Activated B cell treated with CpG ODN at 0.5 μM for 24 hours (primary cell): ENCODE results near the gene DBN1. TPM values are rescaled to one million over a fixed set of nuclear protein-coding genes. Genes with fewer than 3 reads are reported as not detected.

Source experiments
- ATAC-seq: fragments of 200-7000 bp; cut with Tn5 transposase; one replicate; pipeline ENCODE4 v1.10.0; 2021; ENCODE audit warnings: low read depth, mild to moderate bottlenecking, moderate library complexity
- CTCF ChIA-PET: fragments of 350-600 bp; sonication (Branson Sonifier 250); formaldehyde crosslinking; loops from one replicate; lab custom pipeline; 2021; ENCODE audit warnings: antibody characterized with exemption; lab: Charles Lee
- POLR2A ChIA-PET: fragments of 350-600 bp; sonication (Branson Sonifier 250); formaldehyde crosslinking; loops from one replicate; lab custom pipeline; 2021; ENCODE audit warnings: antibody characterized with exemption; lab: Charles Lee
- DNase-seq: peaks from one replicate; pipeline ENCODE4 v3.0.0; 2022
- H3K27ac Mint-ChIP-seq: one replicate; pipeline ENCODE4 v1.8.0; 2020; ENCODE audit warnings: mixed read lengths
- H3K27me3 Mint-ChIP-seq: one replicate; pipeline ENCODE4 v1.8.0; 2021; ENCODE audit warnings: mixed read lengths
- H3K36me3 Mint-ChIP-seq: one replicate; pipeline ENCODE4 v1.8.0; 2021; ENCODE audit warnings: low read depth, mixed read lengths
- H3K4me1 Mint-ChIP-seq: one replicate; pipeline ENCODE4 v1.8.0; 2021; ENCODE audit warnings: mixed read lengths
- H3K4me3 Mint-ChIP-seq: one replicate; pipeline ENCODE4 v1.8.0; 2020; ENCODE audit warnings: mild to moderate bottlenecking, mixed read lengths
- H3K9me3 Mint-ChIP-seq: one replicate; pipeline ENCODE4 v1.8.0; 2020; ENCODE audit warnings: mixed read lengths
- CTCF ChIP-seq: fragments of 200-600 bp; IDR thresholded peaks from one replicate; pipeline ENCODE4 v1.8.0; 2022; ENCODE audit warnings: antibody characterized with exemption, mild to moderate bottlenecking
- intact Hi-C: fragments of 100-400 bp; cut with micrococcal nuclease; formaldehyde crosslinking; loops from one replicate; pipeline ENCODE4 v1.15.1; 2024
- total RNA-seq: library from RNA; stranded (reverse); gene quantifications from 2 replicates; pipeline ENCODE4 v1.2.3, GENCODE V29; 2022

Gene DBN1
- total RNA-seq, 1 donor from 2014 or later = 3.9 TPM

- POLR2A ChIA-PET = interaction anchor here (0.7 to 1.4 kb wide), 2 partner anchors 23 to 27 kb away, joined by 3 read pairs; partner anchors contain the start of gene PDLIM7
- CTCF ChIA-PET = no interaction called here
- intact Hi-C loops = no loop called here
- Mint-ChIP-seq H3K4me3 (peak overlapping the region; percentile 24), H3K27me3 (peaks cover 4% of the 10 kb centered on the region), H3K4me1 (peaks cover 34% of the 10 kb centered on the region), H3K9me3 (no peaks in the 10 kb centered on the region), H3K27ac (no peak overlapping the region), H3K36me3 (no peaks in the 10 kb centered on the region)
- TF ChIP-seq CTCF = no peak
- ATAC-seq (no peak), DNase-seq (no peak)
Observed at GRCh38 chr5:177474846-177475562, 1.6 kb upstream of the DBN1 start.

GRCh38 chr5:177474002-177474476 lies 605 bp upstream of the DBN1 start:
- ATAC-seq = no peak
- Mint-ChIP-seq H3K27ac (peak overlapping the region; percentile 12), H3K27me3 (peaks cover 4% of the 10 kb centered on the region), H3K9me3 (no peaks in the 10 kb centered on the region), H3K4me1 (peaks cover 24% of the 10 kb centered on the region), H3K36me3 (no peaks in the 10 kb centered on the region), H3K4me3 (peak overlapping the region; percentile 78)
- DNase-seq = no peak
- TF ChIP-seq CTCF = no peak
- ChIA-PET CTCF (interaction anchor here (1.3 kb wide), 1 partner anchor 83 kb away, joined by 3 read pairs; no protein-coding TSS in a partner anchor), POLR2A (interaction anchor here (1.4 kb wide), 1 partner anchor 23 kb away, joined by 3 read pairs; the partner anchor contains the start of gene PDLIM7)
- intact Hi-C loops = no loop called here

- no peaks in the 10 kb centered on the region for H3K9me3 Mint-ChIP-seq
- peaks cover 16% of the 10 kb centered on the region for H3K4me1 Mint-ChIP-seq
- TF ChIP-seq CTCF = no peak
- ChIA-PET CTCF (interaction anchor here (0.8 to 1.3 kb wide), 4 partner anchors 18 to 83 kb away, joined by 3 to 5 read pairs (median 4); no protein-coding TSS in a partner anchor), POLR2A (interaction anchor here (0.9 to 1.6 kb wide), 2 partner anchors 29 to 37 kb away, joined by 3 read pairs; partner anchors contain the start of gene DOK3)
- no peaks in the 10 kb centered on the region for H3K36me3 Mint-ChIP-seq
- intact Hi-C loops = loop anchor here (1.0 kb wide), 1 partner anchor 16 kb away; no protein-coding TSS in a partner anchor
- DNase-seq = peak; percentile 36
- H3K4me3 Mint-ChIP-seq = peak overlapping the region; percentile 76
- H3K27ac Mint-ChIP-seq = no peak overlapping the region
- peak; percentile 60 for ATAC-seq
- H3K27me3 Mint-ChIP-seq = peaks cover 4% of the 10 kb centered on the region
Observed at GRCh38 chr5:177472460-177473442, 683 bp downstream of the DBN1 start.

GRCh38 chr5:177471610-177472356 lies 1.7 kb downstream of the DBN1 start:
- peaks cover 16% of the 10 kb centered on the region for H3K4me1 Mint-ChIP-seq
- DNase-seq = no peak
- ChIA-PET POLR2A (interaction anchor here (0.9 to 1.6 kb wide), 2 partner anchors 30 to 38 kb away, joined by 3 read pairs; partner anchors contain the start of gene DOK3), CTCF (interaction anchor here (0.5 to 1.3 kb wide), 4 partner anchors 27 to 82 kb away, joined by 3 to 4 read pairs (median 3); no protein-coding TSS in a partner anchor)
- no peak overlapping the region for H3K27ac Mint-ChIP-seq
- H3K27me3 Mint-ChIP-seq = peaks cover 4% of the 10 kb centered on the region
- no peaks in the 10 kb centered on the region for H3K36me3 Mint-ChIP-seq
- TF ChIP-seq CTCF = no peak
- H3K4me3 Mint-ChIP-seq = no peak overlapping the region
- no peaks in the 10 kb centered on the region for H3K9me3 Mint-ChIP-seq
- ATAC-seq = no peak
- intact Hi-C loops = loop anchor here (1.0 kb wide), 1 partner anchor 15 kb away; no protein-coding TSS in a partner anchor
